ENCODE data around the gene PRRG3.

GRCh38 chrX:151727346-151727745 lies 32.1 kb downstream of the PRRG3 start:
- TF ChIP-seq MAZ (IDR thresholded peaks at IDR 0.05; ENCODE audit: borderline replicate concordance, low read depth, low read length) (no peak), RAD21 (IDR thresholded peaks at IDR 0.05; ENCODE audit: low read length) (no peak), RFX5 (IDR thresholded peaks at IDR 0.05; ENCODE audit: low read depth, low read length) (no peak), MXI1 (IDR thresholded peaks at IDR 0.05; ENCODE audit: borderline replicate concordance, low read depth, low read length) (no peak), FOS (IDR thresholded peaks at IDR 0.05; ENCODE audit: low read depth, low read length) (no peak)
- TF ChIP-seq, protein P1, sequence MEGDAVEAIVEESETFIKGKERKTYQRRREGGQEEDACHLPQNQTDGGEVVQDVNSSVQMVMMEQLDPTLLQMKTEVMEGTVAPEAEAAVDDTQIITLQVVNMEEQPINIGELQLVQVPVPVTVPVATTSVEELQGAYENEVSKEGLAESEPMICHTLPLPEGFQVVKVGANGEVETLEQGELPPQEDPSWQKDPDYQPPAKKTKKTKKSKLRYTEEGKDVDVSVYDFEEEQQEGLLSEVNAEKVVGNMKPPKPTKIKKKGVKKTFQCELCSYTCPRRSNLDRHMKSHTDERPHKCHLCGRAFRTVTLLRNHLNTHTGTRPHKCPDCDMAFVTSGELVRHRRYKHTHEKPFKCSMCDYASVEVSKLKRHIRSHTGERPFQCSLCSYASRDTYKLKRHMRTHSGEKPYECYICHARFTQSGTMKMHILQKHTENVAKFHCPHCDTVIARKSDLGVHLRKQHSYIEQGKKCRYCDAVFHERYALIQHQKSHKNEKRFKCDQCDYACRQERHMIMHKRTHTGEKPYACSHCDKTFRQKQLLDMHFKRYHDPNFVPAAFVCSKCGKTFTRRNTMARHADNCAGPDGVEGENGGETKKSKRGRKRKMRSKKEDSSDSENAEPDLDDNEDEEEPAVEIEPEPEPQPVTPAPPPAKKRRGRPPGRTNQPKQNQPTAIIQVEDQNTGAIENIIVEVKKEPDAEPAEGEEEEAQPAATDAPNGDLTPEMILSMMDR (conservative IDR thresholded peaks at IDR 0.05; ENCODE audit: low read depth, low read length) = no peak
- TF ChIP-seq, protein P2, sequence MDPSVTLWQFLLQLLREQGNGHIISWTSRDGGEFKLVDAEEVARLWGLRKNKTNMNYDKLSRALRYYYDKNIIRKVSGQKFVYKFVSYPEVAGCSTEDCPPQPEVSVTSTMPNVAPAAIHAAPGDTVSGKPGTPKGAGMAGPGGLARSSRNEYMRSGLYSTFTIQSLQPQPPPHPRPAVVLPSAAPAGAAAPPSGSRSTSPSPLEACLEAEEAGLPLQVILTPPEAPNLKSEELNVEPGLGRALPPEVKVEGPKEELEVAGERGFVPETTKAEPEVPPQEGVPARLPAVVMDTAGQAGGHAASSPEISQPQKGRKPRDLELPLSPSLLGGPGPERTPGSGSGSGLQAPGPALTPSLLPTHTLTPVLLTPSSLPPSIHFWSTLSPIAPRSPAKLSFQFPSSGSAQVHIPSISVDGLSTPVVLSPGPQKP (IDR thresholded peaks at IDR 0.05; ENCODE audit: borderline replicate concordance, low read depth, low read length) = no peak
